Measurements from ENCODE around the gene PSMB9.

GRCh38 chr6:32886681-32887383 lies 32.8 kb downstream of the PSMB9 start:
- TF ChIP-seq CTCF (IDR thresholded peaks at IDR 0.05; ENCODE audit: low read length) (no peak), EZH2 (IDR thresholded peaks at IDR 0.05; ENCODE audit: borderline replicate concordance, low read length) (no peak)
